ENCODE results near the gene RBPJL. TPM values are rescaled to one million over a fixed set of nuclear protein-coding genes. Genes with fewer than 3 reads are reported as not detected.

RBPJL gene
- total and polyA plus RNA-seq, 2 of the 13 experiments (the other 11 are each of a cell fraction or from before 2014, with no cell fraction given): not detected

DNA sequence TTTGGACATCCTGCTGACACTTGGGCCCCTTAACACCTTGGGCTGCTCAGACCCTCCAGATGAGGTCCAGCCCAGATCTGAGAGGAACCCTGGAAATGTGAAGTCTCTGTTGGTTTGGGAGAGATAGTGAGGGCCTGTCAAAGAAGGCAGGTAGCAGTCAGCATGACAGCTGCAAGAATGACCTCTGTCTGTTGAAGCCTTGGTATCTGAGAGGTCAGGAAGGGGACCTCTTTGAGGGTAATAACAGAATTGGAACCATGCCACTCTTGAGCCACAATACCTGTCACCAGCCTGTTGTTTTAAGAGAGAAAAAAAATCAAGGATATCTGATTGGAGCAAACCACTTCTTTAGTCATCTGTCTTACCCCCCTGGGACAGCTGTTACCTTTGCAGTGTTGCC lies 60.5 kb downstream of the RBPJL start:
- DNase-seq (ENCODE audit: low spot score) (no peak), ATAC-seq (no peak), FAIRE-seq (no peak)
- no peak overlapping the region for H3K9ac ChIP-seq (ENCODE audit: insufficient read depth, low read depth, low read length)
- H3K27ac ChIP-seq (ENCODE audit: extremely low read length, insufficient read depth, low read length): no peak overlapping the region
- no peaks in the 10 kb centered on the region; a peak in 1 of 5 replicates for H3K27me3 ChIP-seq (ENCODE audit: control insufficient read depth in 1 of 2, insufficient read depth in 2 of 2, low read length in 2 of 2)
- H3K9me3 ChIP-seq (ENCODE audit: low read length): no peaks in the 10 kb centered on the region
- CTCF ChIA-PET (ENCODE audit: low intra/inter-chr PET ratio, low total read pairs): no interaction called here
- H3K4me3 ChIP-seq (replicated peaks in 1 of 3; ENCODE audit: insufficient read depth in 1 of 3, low read depth in 2 of 3, low read length in 3 of 3): no peak overlapping the region
- TF ChIP-seq ZSCAN29 (CRISPR knock-in tag; conservative IDR thresholded peaks at IDR 0.05): no peak
- no peak for TF ChIP-seq CCAR2 (optimal IDR thresholded peaks at IDR 0.05; ENCODE audit: low read depth, low read length)
- TF ChIP-seq, protein P1, sequence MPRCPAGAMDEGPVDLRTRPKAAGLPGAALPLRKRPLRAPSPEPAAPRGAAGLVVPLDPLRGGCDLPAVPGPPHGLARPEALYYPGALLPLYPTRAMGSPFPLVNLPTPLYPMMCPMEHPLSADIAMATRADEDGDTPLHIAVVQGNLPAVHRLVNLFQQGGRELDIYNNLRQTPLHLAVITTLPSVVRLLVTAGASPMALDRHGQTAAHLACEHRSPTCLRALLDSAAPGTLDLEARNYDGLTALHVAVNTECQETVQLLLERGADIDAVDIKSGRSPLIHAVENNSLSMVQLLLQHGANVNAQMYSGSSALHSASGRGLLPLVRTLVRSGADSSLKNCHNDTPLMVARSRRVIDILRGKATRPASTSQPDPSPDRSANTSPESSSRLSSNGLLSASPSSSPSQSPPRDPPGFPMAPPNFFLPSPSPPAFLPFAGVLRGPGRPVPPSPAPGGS (CRISPR knock-in tag; IDR thresholded peaks at IDR 0.05): no peak
- no peak for TF ChIP-seq AKAP8 (CRISPR knock-in tag; IDR thresholded peaks at IDR 0.05)
- TF ChIP-seq, protein P2, sequence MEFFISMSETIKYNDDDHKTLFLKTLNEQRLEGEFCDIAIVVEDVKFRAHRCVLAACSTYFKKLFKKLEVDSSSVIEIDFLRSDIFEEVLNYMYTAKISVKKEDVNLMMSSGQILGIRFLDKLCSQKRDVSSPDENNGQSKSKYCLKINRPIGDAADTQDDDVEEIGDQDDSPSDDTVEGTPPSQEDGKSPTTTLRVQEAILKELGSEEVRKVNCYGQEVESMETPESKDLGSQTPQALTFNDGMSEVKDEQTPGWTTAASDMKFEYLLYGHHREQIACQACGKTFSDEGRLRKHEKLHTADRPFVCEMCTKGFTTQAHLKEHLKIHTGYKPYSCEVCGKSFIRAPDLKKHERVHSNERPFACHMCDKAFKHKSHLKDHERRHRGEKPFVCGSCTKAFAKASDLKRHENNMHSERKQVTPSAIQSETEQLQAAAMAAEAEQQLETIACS (CRISPR knock-in tag; IDR thresholded peaks at IDR 0.05): no peak
- TF ChIP-seq NFATC3 (CRISPR knock-in tag; IDR thresholded peaks at IDR 0.05): no peak
- no peak for TF ChIP-seq ZNF552 (CRISPR knock-in tag; IDR thresholded peaks at IDR 0.05; ENCODE audit: borderline replicate concordance)
- TF ChIP-seq ZNF687 (CRISPR knock-in tag; IDR thresholded peaks at IDR 0.05): no peak
- TF ChIP-seq ZNF136 (CRISPR knock-in tag; IDR thresholded peaks at IDR 0.05; ENCODE audit: low read depth): no peak
- no peak for TF ChIP-seq ZNF225 (CRISPR knock-in tag; IDR thresholded peaks at IDR 0.05)
- TF ChIP-seq ZMYM4 (CRISPR knock-in tag; IDR thresholded peaks at IDR 0.05): no peak
- no peak for TF ChIP-seq ZNF839 (CRISPR knock-in tag; IDR thresholded peaks at IDR 0.05; ENCODE audit: borderline replicate concordance)
- no peak for TF ChIP-seq SOX6 (IDR thresholded peaks at IDR 0.05)
- no peak for TF ChIP-seq SOX6 (CRISPR knock-in tag; IDR thresholded peaks at IDR 0.05)
- TF ChIP-seq ZNF383 (CRISPR knock-in tag; IDR thresholded peaks at IDR 0.05; ENCODE audit: borderline replicate concordance): no peak
- TF ChIP-seq ZNF564 (CRISPR knock-in tag; IDR thresholded peaks at IDR 0.05): no peak
- TF ChIP-seq RARA (CRISPR knock-in tag; IDR thresholded peaks at IDR 0.05): no peak
- no peak for TF ChIP-seq NFE2 (CRISPR knock-in tag; IDR thresholded peaks at IDR 0.05)
- peaks cover 34% of the 10 kb centered on the region for H3K4me1 ChIP-seq (ENCODE audit: insufficient read depth, low read length)
- POLR2A ChIA-PET: interaction anchor here (2.0 to 29.5 kb wide), 2 partner anchors 24 to 44 kb away, joined by 5 to 1422 read pairs; partner anchors contain the start of gene SDC4
- peaks cover 13% of the 10 kb centered on the region for H3K79me2 ChIP-seq (ENCODE audit: insufficient read depth, low read length)
- BruUV-seq (replicated peaks): no TSS peak
- intact Hi-C loops (cut with micrococcal nuclease; ENCODE audit: unreplicated experiment): no loop called here
- peaks cover 5% of the 10 kb centered on the region; the same call in 1 of the 2 replicates for H4K20me1 ChIP-seq (ENCODE audit: insufficient read depth, low read length)
- in situ Hi-C loops (cut with HindIII; ENCODE audit: extremely low pct_ligation_motif_present, low pct_unique_long_range_greater_than_20kb): no loop called here
- no peak overlapping the region for H2AFZ ChIP-seq (ENCODE audit: low read length)
- no peak overlapping the region for H3K4me2 ChIP-seq (ENCODE audit: low read depth, low read length)
- peaks cover 20 to 32% of the 10 kb centered on the region in 2 experiments for H3K36me3 ChIP-seq (replicated peaks in 1 of 2; ENCODE audit: control insufficient read depth in 1 of 2, insufficient read depth in 2 of 2, low read length in 2 of 2)

Measured in HepG2 (cell line).